CD4-positive, alpha-beta T cell treated with Interferon gamma for 1 hour (primary cell): Measurements from ENCODE around the gene GUCA1C.

Experiments used
- DNase-seq: peaks from one replicate; pipeline ENCODE4 v3.0.0-alpha.2; 2020

GUCA1C gene

GRCh38 chr3:108953700-108954099, at the start of gene GUCA1C:
TSS of gene GUCA1C (minus strand) at chr3:108953879. CDS start at chr3:108953762, 117 bp downstream.
- DNase-seq: no peak

GRCh38 chr3:108998436-108998835, 44.8 kb upstream of the GUCA1C start:
- no peak for DNase-seq

- no peak for DNase-seq
Measured at GRCh38 chr3:108985844-108986243, 32.2 kb upstream of the GUCA1C start.

GRCh38 chr3:108983051-108983450, 29.4 kb upstream of the GUCA1C start:
- no peak for DNase-seq

- DNase-seq: no peak
Measured at GRCh38 chr3:108976058-108976457, 22.4 kb upstream of the GUCA1C start.

- no peak for DNase-seq
Measured at GRCh38 chr3:108973019-108973418, 19.3 kb upstream of the GUCA1C start.

- no peak for DNase-seq
Measured at GRCh38 chr3:108972482-108972881, 18.8 kb upstream of the GUCA1C start.

- DNase-seq: no peak
Measured at GRCh38 chr3:108970561-108970960, 16.9 kb upstream of the GUCA1C start.

- no peak for DNase-seq
Measured at GRCh38 chr3:108966773-108967172, 13.1 kb upstream of the GUCA1C start.

GRCh38 chr3:108959017-108959416, 5.3 kb upstream of the GUCA1C start:
- DNase-seq: no peak

- no peak for DNase-seq
Measured at GRCh38 chr3:108953210-108953609, 469 bp downstream of the GUCA1C start.

GRCh38 chr3:108951820-108952501, 1.7 kb downstream of the GUCA1C start:
- no peak for DNase-seq

- no peak for DNase-seq
Measured at GRCh38 chr3:108947855-108948254, 5.8 kb downstream of the GUCA1C start.

- DNase-seq: no peak
Measured at GRCh38 chr3:108946292-108947285, 7.1 kb downstream of the GUCA1C start.

- DNase-seq: no peak
Measured at GRCh38 chr3:108940568-108941263, 13.0 kb downstream of the GUCA1C start.

GRCh38 chr3:108940166-108940565, 13.5 kb downstream of the GUCA1C start:
- DNase-seq: no peak

- no peak for DNase-seq
Measured at GRCh38 chr3:108936924-108937689, 16.6 kb downstream of the GUCA1C start.

GRCh38 chr3:108931035-108931434, 22.6 kb downstream of the GUCA1C start:
- DNase-seq: no peak

- no peak for DNase-seq
Measured at GRCh38 chr3:108918866-108919265, 34.8 kb downstream of the GUCA1C start.

- DNase-seq: peak; percentile 46
Measured at GRCh38 chr3:108914774-108915641, 38.7 kb downstream of the GUCA1C start.

GRCh38 chr3:108909799-108910198, 43.9 kb downstream of the GUCA1C start:
- DNase-seq: no peak

- DNase-seq: no peak
Measured at GRCh38 chr3:108907194-108907593, 46.5 kb downstream of the GUCA1C start.
